ENCODE data around the gene ANO7. TPM values are rescaled to one million over a fixed set of nuclear protein-coding genes. Genes with fewer than 3 reads are reported as not detected.

Gene ANO7
- total and polyA plus RNA-seq, 7 donors, result 0.41 to 39.2 (median 3.9) TPM; not detected in 2

GRCh38 chr2:241199897-241200821, 11.7 kb downstream of the ANO7 start:
- Histone ChIP-seq H3K36me3 (no peaks in the 10 kb centered on the region), H3K27ac (no peak overlapping the region), H3K27me3 (no peaks in the 10 kb centered on the region), H3K4me1 (no peaks in the 10 kb centered on the region), H3K9me3 (no peaks in the 10 kb centered on the region), H3K4me3 (no peak overlapping the region)
- DNase-seq, result no peak
- 87 to 89% methylated on average over 42 of the region's 42 CpGs for WGBS, 2 donors
- TF ChIP-seq EP300 (IDR thresholded peaks at IDR 0.05) (no peak), POLR2A (IDR thresholded peaks at IDR 0.05) (no peak), CTCF (IDR thresholded peaks at IDR 0.05) (no peak), POLR2AphosphoS5 (IDR thresholded peaks at IDR 0.05) (no peak)
- intact Hi-C loops (cut with DNase I), result no loop called here

GRCh38 chr2:241200822-241201395, 12.4 kb downstream of the ANO7 start:
- no peak overlapping the region for H3K4me3 ChIP-seq
- H3K9me3 ChIP-seq, result no peaks in the 10 kb centered on the region
- H3K4me1 ChIP-seq, result no peaks in the 10 kb centered on the region
- TF ChIP-seq EP300 (IDR thresholded peaks at IDR 0.05), result no peak
- no peak for TF ChIP-seq POLR2A (IDR thresholded peaks at IDR 0.05)
- TF ChIP-seq POLR2AphosphoS5 (IDR thresholded peaks at IDR 0.05), result no peak
- TF ChIP-seq CTCF (IDR thresholded peaks at IDR 0.05), result no peak
- no peaks in the 10 kb centered on the region for H3K27me3 ChIP-seq
- 60 to 86% methylated on average over 21 of the region's 21 CpGs for WGBS, 2 donors
- no peaks in the 10 kb centered on the region for H3K36me3 ChIP-seq
- no peak for DNase-seq
- H3K27ac ChIP-seq, result no peak overlapping the region
- intact Hi-C loops (cut with DNase I), result no loop called here

DNA sequence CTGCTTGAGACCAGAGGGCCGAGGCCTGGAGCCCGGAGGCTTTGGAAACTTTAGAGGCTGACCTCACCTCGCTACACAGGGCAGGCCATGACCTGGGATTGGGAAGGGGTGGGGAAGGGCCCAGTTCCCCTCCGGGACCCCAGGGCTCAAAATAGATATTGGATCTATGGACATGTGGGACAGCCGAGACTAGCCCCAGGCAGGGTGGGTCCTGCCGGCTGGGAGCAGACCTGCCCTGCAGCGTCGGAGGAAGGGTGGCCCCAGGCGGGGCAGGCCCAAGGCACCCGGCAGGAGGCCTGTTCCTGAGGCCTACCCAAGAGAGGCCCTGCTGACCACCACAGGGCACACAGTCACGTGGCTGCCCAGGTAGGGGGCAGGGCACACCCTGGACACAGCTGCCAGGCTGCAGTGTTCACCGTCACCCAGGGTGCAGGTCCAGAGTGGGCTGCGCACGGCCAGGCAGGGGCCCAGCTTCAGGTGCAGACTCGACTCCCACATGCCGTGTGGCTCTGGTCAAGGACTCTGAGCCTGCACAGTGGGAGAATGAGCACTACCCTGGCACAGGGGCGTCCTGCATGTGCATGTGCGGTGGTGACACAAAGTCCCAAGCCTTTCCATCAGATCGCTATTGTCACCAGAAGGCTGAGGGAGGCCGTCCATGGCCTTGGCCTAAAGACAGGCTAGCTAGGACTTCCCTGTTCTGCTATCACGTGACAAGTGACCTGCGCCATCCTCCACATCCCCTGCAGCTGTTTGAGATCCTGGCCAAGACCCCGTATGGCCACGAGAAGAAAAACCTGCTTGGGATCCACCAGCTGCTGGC, 13.2 kb downstream of the ANO7 start:
- TF ChIP-seq POLR2A (IDR thresholded peaks at IDR 0.05), result no peak
- Histone ChIP-seq H3K27ac (no peak overlapping the region), H3K36me3 (no peaks in the 10 kb centered on the region), H3K4me1 (no peaks in the 10 kb centered on the region), H3K9me3 (no peaks in the 10 kb centered on the region), H3K27me3 (no peaks in the 10 kb centered on the region), H3K4me3 (no peak overlapping the region)
- WGBS, 2 donors, result 86 to 90% methylated on average over 24 of the region's 24 CpGs
- intact Hi-C loops (cut with DNase I), result no loop called here
- no peak for DNase-seq

DNA sequence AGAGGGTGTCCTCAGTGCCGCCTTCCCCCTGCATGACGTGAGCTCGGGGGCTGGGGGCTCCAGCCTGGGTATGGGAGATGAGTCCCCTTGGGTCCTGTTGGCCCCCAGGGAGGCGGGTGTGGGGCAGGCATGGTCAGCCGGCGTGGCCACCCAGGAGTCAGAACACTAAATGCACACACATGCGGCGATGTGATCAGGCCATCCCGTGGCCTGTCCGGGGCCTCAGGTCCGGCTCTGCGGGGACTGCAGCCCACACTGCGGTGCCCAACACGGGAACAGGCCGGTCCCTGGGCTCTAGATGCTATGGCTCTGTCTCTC, 13.8 kb downstream of the ANO7 start:
- DNase-seq, result no peak
- Histone ChIP-seq H3K4me1 (no peaks in the 10 kb centered on the region), H3K27me3 (no peaks in the 10 kb centered on the region), H3K9me3 (no peaks in the 10 kb centered on the region), H3K4me3 (no peak overlapping the region), H3K27ac (no peak overlapping the region), H3K36me3 (no peaks in the 10 kb centered on the region)
- intact Hi-C loops (cut with DNase I), result no loop called here
- 89 to 92% methylated on average over 15 of the region's 15 CpGs for WGBS, 2 donors
- TF ChIP-seq POLR2A (IDR thresholded peaks at IDR 0.05), result no peak
- no peak for TF ChIP-seq POLR2AphosphoS5 (IDR thresholded peaks at IDR 0.05)
- no peak for TF ChIP-seq CTCF (IDR thresholded peaks at IDR 0.05)
- no peak for TF ChIP-seq EP300 (IDR thresholded peaks at IDR 0.05)

DNA sequence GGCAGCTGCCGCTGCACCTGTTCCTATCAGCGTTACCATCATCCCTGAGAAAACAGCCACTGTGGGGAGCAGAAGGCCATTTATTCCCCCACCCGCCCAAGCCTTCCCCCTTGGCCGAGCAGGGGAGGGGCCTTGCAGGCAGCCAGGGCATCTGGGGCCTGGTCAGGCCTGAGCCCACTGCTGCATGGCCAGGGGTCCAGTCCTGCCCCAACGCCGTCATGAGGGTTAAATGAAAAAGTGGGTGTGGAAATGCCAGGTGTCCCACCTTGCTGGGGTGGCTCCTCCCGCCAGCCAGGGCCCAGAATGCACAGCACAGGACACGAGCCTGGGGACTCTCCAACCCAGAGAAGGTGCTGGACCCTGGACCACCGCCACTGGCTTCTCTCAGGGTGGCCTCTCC, 14.2 kb downstream of the ANO7 start:
- no peak for DNase-seq
- 81 to 90% methylated on average over 9 of the region's 9 CpGs for WGBS, 2 donors
- Histone ChIP-seq H3K9me3 (no peaks in the 10 kb centered on the region), H3K36me3 (no peaks in the 10 kb centered on the region), H3K4me1 (no peaks in the 10 kb centered on the region), H3K4me3 (no peak overlapping the region), H3K27me3 (no peaks in the 10 kb centered on the region), H3K27ac (no peak overlapping the region)
- TF ChIP-seq EP300 (IDR thresholded peaks at IDR 0.05) (no peak), CTCF (IDR thresholded peaks at IDR 0.05) (no peak)
- intact Hi-C loops (cut with DNase I), result no loop called here

Data from sigmoid colon (tissue), 7 donors.